Endothelial cell (in vitro differentiated cells): ENCODE data around the gene TMEM175. TPM values are rescaled to one million over a fixed set of nuclear protein-coding genes. Genes with fewer than 3 reads are reported as not detected.

Source experiments
- DNase-seq: peaks from one replicate; pipeline ENCODE4 v3.0.0; 2021; ENCODE audit warnings: low spot score
- H3K27ac Mint-ChIP-seq: one replicate; pipeline ENCODE4 v1.8.0; 2021; ENCODE audit warnings: mixed read lengths, inconsistent platforms; ENCODE audit not compliant: unreplicated experiment
- H3K27me3 Mint-ChIP-seq: one replicate; pipeline ENCODE4 v1.8.0; 2021; ENCODE audit warnings: mild to moderate bottlenecking, moderate library complexity, mixed read lengths, inconsistent platforms; ENCODE audit not compliant: unreplicated experiment
- H3K36me3 Mint-ChIP-seq: one replicate; pipeline ENCODE4 v1.8.0; 2021; ENCODE audit warnings: mild to moderate bottlenecking, low read depth, mixed read lengths, inconsistent platforms; ENCODE audit not compliant: unreplicated experiment
- H3K4me1 Mint-ChIP-seq: one replicate; pipeline ENCODE4 v1.8.0; 2021; ENCODE audit warnings: mild to moderate bottlenecking, mixed read lengths, inconsistent platforms; ENCODE audit not compliant: unreplicated experiment
- H3K4me3 Mint-ChIP-seq: one replicate; pipeline ENCODE4 v1.8.0; 2021; ENCODE audit warnings: mild to moderate bottlenecking, mixed read lengths, inconsistent platforms; ENCODE audit not compliant: unreplicated experiment
- H3K9me3 Mint-ChIP-seq: one replicate; pipeline ENCODE4 v1.8.0; 2021; ENCODE audit warnings: mixed read lengths, inconsistent platforms; ENCODE audit not compliant: unreplicated experiment
- total RNA-seq: library from RNA; stranded (reverse); fragmentation: NEBNext Ultra II Directional; extraction: Animal tissue kit (Norgen Biotek cat#: 25700); gene quantifications from one replicate; pipeline ENCODE4 v1.2.1, GENCODE V29; 2021; ENCODE audit not compliant: unreplicated experiment
- TF ChIP-seq, protein P1 (sequence below): fragments of 200-600 bp; sonication (generic); IDR thresholded peaks from one replicate; pipeline ENCODE4 v1.5.0; 2021; ENCODE audit warnings: antibody characterized with exemption; ENCODE audit not compliant: unreplicated experiment

TMEM175 gene
- total RNA-seq, 1 donor from 2014 or later: 31.4 TPM

GRCh38 chr4:893995-894705, 38.1 kb upstream of the TMEM175 start:
- TF ChIP-seq, protein P1, sequence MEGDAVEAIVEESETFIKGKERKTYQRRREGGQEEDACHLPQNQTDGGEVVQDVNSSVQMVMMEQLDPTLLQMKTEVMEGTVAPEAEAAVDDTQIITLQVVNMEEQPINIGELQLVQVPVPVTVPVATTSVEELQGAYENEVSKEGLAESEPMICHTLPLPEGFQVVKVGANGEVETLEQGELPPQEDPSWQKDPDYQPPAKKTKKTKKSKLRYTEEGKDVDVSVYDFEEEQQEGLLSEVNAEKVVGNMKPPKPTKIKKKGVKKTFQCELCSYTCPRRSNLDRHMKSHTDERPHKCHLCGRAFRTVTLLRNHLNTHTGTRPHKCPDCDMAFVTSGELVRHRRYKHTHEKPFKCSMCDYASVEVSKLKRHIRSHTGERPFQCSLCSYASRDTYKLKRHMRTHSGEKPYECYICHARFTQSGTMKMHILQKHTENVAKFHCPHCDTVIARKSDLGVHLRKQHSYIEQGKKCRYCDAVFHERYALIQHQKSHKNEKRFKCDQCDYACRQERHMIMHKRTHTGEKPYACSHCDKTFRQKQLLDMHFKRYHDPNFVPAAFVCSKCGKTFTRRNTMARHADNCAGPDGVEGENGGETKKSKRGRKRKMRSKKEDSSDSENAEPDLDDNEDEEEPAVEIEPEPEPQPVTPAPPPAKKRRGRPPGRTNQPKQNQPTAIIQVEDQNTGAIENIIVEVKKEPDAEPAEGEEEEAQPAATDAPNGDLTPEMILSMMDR: no peak
- no peaks in the 10 kb centered on the region for H3K4me1 Mint-ChIP-seq
- H3K27ac Mint-ChIP-seq: no peak overlapping the region

GRCh38 chr4:895596-895995, 36.7 kb upstream of the TMEM175 start:
- Mint-ChIP-seq H3K4me3 (no peak overlapping the region), H3K9me3 (no peaks in the 10 kb centered on the region), H3K27me3 (peaks cover 10% of the 10 kb centered on the region), H3K36me3 (peaks cover 34% of the 10 kb centered on the region), H3K4me1 (no peaks in the 10 kb centered on the region), H3K27ac (no peak overlapping the region)
- DNase-seq: no peak
- TF ChIP-seq, protein P1: no peak

More at GRCh38 chr4:893995-894705, 38.1 kb upstream of the TMEM175 start:
- DNase-seq: no peak
- Mint-ChIP-seq H3K27me3 (peaks cover 5% of the 10 kb centered on the region), H3K9me3 (no peaks in the 10 kb centered on the region), H3K4me3 (no peak overlapping the region), H3K36me3 (peaks cover 23% of the 10 kb centered on the region)

DNA sequence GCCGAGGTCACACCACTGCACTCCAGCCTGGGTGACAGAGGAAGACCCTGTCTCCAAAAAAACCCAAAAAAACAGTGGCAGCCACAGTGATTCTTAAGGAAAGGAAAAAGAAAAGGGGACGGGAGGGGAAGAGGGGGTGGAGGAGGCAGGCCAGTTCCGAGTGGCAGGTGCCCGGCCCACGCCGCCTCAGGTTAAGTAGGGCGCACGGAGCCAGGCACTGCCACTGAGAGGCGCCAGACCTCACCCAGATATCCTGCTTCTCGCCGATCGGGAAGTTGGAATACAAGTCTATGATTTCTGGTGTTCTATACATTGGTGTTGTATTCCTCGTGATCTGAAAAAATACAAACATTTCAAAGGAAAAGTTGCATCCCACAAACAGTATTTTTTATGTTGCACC, 36.0 kb upstream of the TMEM175 start:
- TF ChIP-seq, protein P1: no peak
- no peak overlapping the region for H3K27ac Mint-ChIP-seq
- no peaks in the 10 kb centered on the region for H3K4me1 Mint-ChIP-seq
- H3K36me3 Mint-ChIP-seq: peaks cover 30% of the 10 kb centered on the region
- no peak for DNase-seq
- H3K4me3 Mint-ChIP-seq: peak overlapping the region; percentile 77
- H3K27me3 Mint-ChIP-seq: peaks cover 11% of the 10 kb centered on the region
- no peaks in the 10 kb centered on the region for H3K9me3 Mint-ChIP-seq

- peaks cover 11% of the 10 kb centered on the region for H3K27me3 Mint-ChIP-seq
- H3K4me3 Mint-ChIP-seq: peak overlapping the region; percentile 77
- TF ChIP-seq, protein P1: no peak
- H3K36me3 Mint-ChIP-seq: peaks cover 30% of the 10 kb centered on the region
- H3K9me3 Mint-ChIP-seq: no peaks in the 10 kb centered on the region
- no peak for DNase-seq
- no peak overlapping the region for H3K27ac Mint-ChIP-seq
- no peaks in the 10 kb centered on the region for H3K4me1 Mint-ChIP-seq
Observed at GRCh38 chr4:896630-897029, 35.6 kb upstream of the TMEM175 start.

- peaks cover 35% of the 10 kb centered on the region for H3K36me3 Mint-ChIP-seq
- no peak for DNase-seq
- H3K27ac Mint-ChIP-seq: no peak overlapping the region
- no peaks in the 10 kb centered on the region for H3K9me3 Mint-ChIP-seq
- H3K4me3 Mint-ChIP-seq: no peak overlapping the region
- TF ChIP-seq, protein P1: no peak
- peaks cover 15% of the 10 kb centered on the region for H3K27me3 Mint-ChIP-seq
- H3K4me1 Mint-ChIP-seq: no peaks in the 10 kb centered on the region
Observed at GRCh38 chr4:898123-898522, 34.1 kb upstream of the TMEM175 start.
